Activated CD4-positive, CD25-positive, alpha-beta regulatory T cell treated with anti-CD3 and anti-CD28 coated beads, Interleukin-2, amount 50 U/mL, for 24 hours (primary cell): ENCODE measurements around the gene CCBE1.

Source experiments
- ATAC-seq, 2 donors: fragments of 150-1000 bp; cut with Tn5 transposase; one replicate each; pipeline ENCODE4 v1.10.0; 2021; ENCODE audit warnings: mild to moderate bottlenecking in 1 of 2, moderate library complexity in 1 of 2

CCBE1 gene

GRCh38 chr18:59382383-59382782 lies 314.8 kb downstream of the CCBE1 start:
- ATAC-seq = no peak

- no peak for ATAC-seq
Measured at GRCh38 chr18:59381949-59382348, 315.3 kb downstream of the CCBE1 start.
